SJSA1 (cell line): ENCODE results near the gene HNRNPK. TPM values are rescaled to one million over a fixed set of nuclear protein-coding genes. Genes with fewer than 3 reads are reported as not detected.

Experiments
- DNase-seq, 2 experiments: peaks; one replicate each; pipeline ENCODE4 v3.0.0-alpha.2; 2015 to 2020; ENCODE audit warnings: low spot score in 2 of 2, low read depth in 1 of 2
- H3K27ac ChIP-seq: fragments of 250-450 bp; sonication (Bioruptor Pico); 2 replicates; pipeline ENCODE4 v1.5.1; 2020; ENCODE audit warnings: mild to moderate bottlenecking, moderate library complexity
- H3K27me3 ChIP-seq: fragments of 250-450 bp; sonication (Bioruptor Pico); replicated peaks from 2 replicates; pipeline ENCODE4 v1.5.1; 2020; ENCODE audit warnings: mild to moderate bottlenecking, moderate library complexity
- H3K36me3 ChIP-seq: fragments of 250-450 bp; sonication (Bioruptor Pico); 2 replicates; pipeline ENCODE4 v1.5.1; 2020; ENCODE audit warnings: mild to moderate bottlenecking
- H3K4me1 ChIP-seq: fragments of 250-450 bp; sonication (Bioruptor Pico); replicated peaks from 2 replicates; pipeline ENCODE4 v1.6.1; 2021; ENCODE audit warnings: mild to moderate bottlenecking
- H3K4me3 ChIP-seq: fragments of 250-450 bp; sonication (Bioruptor Pico); 2 replicates; pipeline ENCODE4 v1.5.1; 2020; ENCODE audit warnings: mild to moderate bottlenecking
- H3K9me3 ChIP-seq: fragments of 250-450 bp; sonication (Bioruptor Pico); replicated peaks from 2 replicates; pipeline ENCODE4 v1.5.1; 2020; ENCODE audit warnings: mild to moderate bottlenecking
- total RNA-seq: library from RNA; depleted of rRNA; stranded (reverse); fragments of >200 nt; shearing (Covaris generic); gene quantifications from 2 replicates; pipeline ENCODE4 v1.2.3, GENCODE V29; 2014; rRNA removed

HNRNPK gene
- total RNA-seq: 473 and 646 TPM in 2 replicates

GRCh38 chr9:83979812-83980394, at the start of gene HNRNPK:
TSS of gene HNRNPK (minus strand) at chr9:83980215. CDS start at chr9:83978252, 1,963 bp downstream.
- peaks cover 13% of the 10 kb centered on the region for H3K4me1 ChIP-seq
- peak within 1 kb of the TSS; percentile 92 for H3K4me3 ChIP-seq
- peak; percentile 98 to 99 for DNase-seq
- H3K27ac ChIP-seq: peak within 1 kb of the TSS; percentile 99
- peaks cover 66% of the 10 kb centered on the region for H3K36me3 ChIP-seq
- H3K27me3 ChIP-seq: no peaks in the 10 kb centered on the region
- no peaks in the 10 kb centered on the region for H3K9me3 ChIP-seq

GRCh38 chr9:84027201-84027600, 47.2 kb upstream of the HNRNPK start:
- Histone ChIP-seq H3K4me1 (no peaks in the 10 kb centered on the region), H3K27ac (no peak overlapping the region), H3K9me3 (no peaks in the 10 kb centered on the region), H3K36me3 (no peaks in the 10 kb centered on the region), H3K27me3 (no peaks in the 10 kb centered on the region), H3K4me3 (no peak overlapping the region)
- no peak for DNase-seq

GRCh38 chr9:84024041-84024575, 44.1 kb upstream of the HNRNPK start:
- DNase-seq: no peak
- Histone ChIP-seq H3K4me1 (no peaks in the 10 kb centered on the region), H3K4me3 (no peak overlapping the region), H3K27me3 (no peaks in the 10 kb centered on the region), H3K9me3 (no peaks in the 10 kb centered on the region), H3K36me3 (no peaks in the 10 kb centered on the region), H3K27ac (no peak overlapping the region)

- no peaks in the 10 kb centered on the region for H3K9me3 ChIP-seq
- no peak overlapping the region for H3K27ac ChIP-seq
- no peak overlapping the region for H3K4me3 ChIP-seq
- peaks cover 3% of the 10 kb centered on the region; the same call in 1 of the 2 replicates for H3K36me3 ChIP-seq
- H3K27me3 ChIP-seq: no peaks in the 10 kb centered on the region
- no peaks in the 10 kb centered on the region for H3K4me1 ChIP-seq
- DNase-seq: no peak
Measured at GRCh38 chr9:84007662-84008061, 27.6 kb upstream of the HNRNPK start.

- H3K27me3 ChIP-seq: no peaks in the 10 kb centered on the region
- H3K27ac ChIP-seq: no peak overlapping the region
- no peak overlapping the region for H3K4me3 ChIP-seq
- H3K9me3 ChIP-seq: no peaks in the 10 kb centered on the region
- DNase-seq: no peak
- peaks cover 29% of the 10 kb centered on the region for H3K36me3 ChIP-seq
- no peaks in the 10 kb centered on the region for H3K4me1 ChIP-seq
Measured at GRCh38 chr9:84003246-84003645, 23.2 kb upstream of the HNRNPK start.

GRCh38 chr9:84002344-84002743, 22.3 kb upstream of the HNRNPK start:
- Histone ChIP-seq H3K4me3 (no peak overlapping the region), H3K4me1 (no peaks in the 10 kb centered on the region), H3K27me3 (no peaks in the 10 kb centered on the region), H3K9me3 (no peaks in the 10 kb centered on the region), H3K36me3 (peaks cover 29% of the 10 kb centered on the region), H3K27ac (no peak overlapping the region)
- no peak for DNase-seq

GRCh38 chr9:84001621-84002020, 21.6 kb upstream of the HNRNPK start:
- no peak for DNase-seq
- Histone ChIP-seq H3K36me3 (peaks cover 29% of the 10 kb centered on the region), H3K9me3 (no peaks in the 10 kb centered on the region), H3K4me1 (no peaks in the 10 kb centered on the region), H3K4me3 (no peak overlapping the region), H3K27ac (no peak overlapping the region), H3K27me3 (no peaks in the 10 kb centered on the region)

GRCh38 chr9:84000186-84000585, 20.2 kb upstream of the HNRNPK start:
- Histone ChIP-seq H3K27ac (no peak overlapping the region), H3K27me3 (no peaks in the 10 kb centered on the region), H3K9me3 (no peaks in the 10 kb centered on the region), H3K4me1 (no peaks in the 10 kb centered on the region), H3K36me3 (peaks cover 29% of the 10 kb centered on the region), H3K4me3 (no peak overlapping the region)
- DNase-seq: no peak

- Histone ChIP-seq H3K27me3 (no peaks in the 10 kb centered on the region), H3K27ac (no peak overlapping the region), H3K4me3 (no peak overlapping the region), H3K4me1 (no peaks in the 10 kb centered on the region), H3K36me3 (peaks cover 25% of the 10 kb centered on the region), H3K9me3 (no peaks in the 10 kb centered on the region)
- DNase-seq: no peak
Measured at GRCh38 chr9:83999141-83999918, 19.3 kb upstream of the HNRNPK start.

GRCh38 chr9:83996126-83996525, 16.1 kb upstream of the HNRNPK start:
- Histone ChIP-seq H3K27ac (no peak overlapping the region), H3K9me3 (no peaks in the 10 kb centered on the region), H3K36me3 (peaks cover 14% of the 10 kb centered on the region), H3K27me3 (no peaks in the 10 kb centered on the region), H3K4me3 (no peak overlapping the region), H3K4me1 (no peaks in the 10 kb centered on the region)
- no peak for DNase-seq

GRCh38 chr9:83992901-83993300, 12.9 kb upstream of the HNRNPK start:
- H3K27me3 ChIP-seq: no peaks in the 10 kb centered on the region
- peaks cover 20% of the 10 kb centered on the region for H3K36me3 ChIP-seq
- DNase-seq: no peak
- H3K27ac ChIP-seq: no peak overlapping the region
- 0 out of 2 replicates have a peak, but pooled peaks cover 3% of the 10 kb centered on the region for H3K4me1 ChIP-seq
- no peaks in the 10 kb centered on the region for H3K9me3 ChIP-seq
- no peak overlapping the region for H3K4me3 ChIP-seq

GRCh38 chr9:83992407-83992806, 12.4 kb upstream of the HNRNPK start:
- H3K27me3 ChIP-seq: no peaks in the 10 kb centered on the region
- no peak for DNase-seq
- peaks cover 20% of the 10 kb centered on the region for H3K36me3 ChIP-seq

GRCh38 chr9:83991355-83991754, 11.3 kb upstream of the HNRNPK start:
- Histone ChIP-seq H3K36me3 (peaks cover 20% of the 10 kb centered on the region), H3K4me3 (no peak overlapping the region), H3K27ac (no peak overlapping the region), H3K4me1 (peaks cover 12% of the 10 kb centered on the region), H3K27me3 (no peaks in the 10 kb centered on the region), H3K9me3 (no peaks in the 10 kb centered on the region)
- no peak for DNase-seq

More at GRCh38 chr9:83992407-83992806, 12.4 kb upstream of the HNRNPK start:
- H3K27ac ChIP-seq: no peak overlapping the region
- H3K4me1 ChIP-seq: peaks cover 4% of the 10 kb centered on the region
- H3K9me3 ChIP-seq: no peaks in the 10 kb centered on the region
- H3K4me3 ChIP-seq: no peak overlapping the region

- Histone ChIP-seq H3K4me3 (no peak overlapping the region), H3K4me1 (peaks cover 12% of the 10 kb centered on the region), H3K27ac (no peak overlapping the region), H3K9me3 (no peaks in the 10 kb centered on the region), H3K36me3 (peaks cover 20% of the 10 kb centered on the region), H3K27me3 (no peaks in the 10 kb centered on the region)
- DNase-seq: no peak
Measured at GRCh38 chr9:83988411-83988810, 8.4 kb upstream of the HNRNPK start.
